HG03039 (cell line): ENCODE data around the gene NUDT5.
A peak's percentile ranks its signal among the peaks of the same experiment; 100 is the strongest.
"Not testable (repeated sequence)": the region's sequence is repeated elsewhere in the genome, so short reads cannot be mapped to it uniquely, and the experiment has no call there.

ENCODE experiments used
- ATAC-seq: cut with Tn5 transposase; IDR thresholded peaks from one replicate; pipeline ENCODE4 v1.9.1; 2021; ENCODE audit warnings: mild to moderate bottlenecking, moderate library complexity; ENCODE audit not compliant: unreplicated experiment

NUDT5 gene

DNA sequence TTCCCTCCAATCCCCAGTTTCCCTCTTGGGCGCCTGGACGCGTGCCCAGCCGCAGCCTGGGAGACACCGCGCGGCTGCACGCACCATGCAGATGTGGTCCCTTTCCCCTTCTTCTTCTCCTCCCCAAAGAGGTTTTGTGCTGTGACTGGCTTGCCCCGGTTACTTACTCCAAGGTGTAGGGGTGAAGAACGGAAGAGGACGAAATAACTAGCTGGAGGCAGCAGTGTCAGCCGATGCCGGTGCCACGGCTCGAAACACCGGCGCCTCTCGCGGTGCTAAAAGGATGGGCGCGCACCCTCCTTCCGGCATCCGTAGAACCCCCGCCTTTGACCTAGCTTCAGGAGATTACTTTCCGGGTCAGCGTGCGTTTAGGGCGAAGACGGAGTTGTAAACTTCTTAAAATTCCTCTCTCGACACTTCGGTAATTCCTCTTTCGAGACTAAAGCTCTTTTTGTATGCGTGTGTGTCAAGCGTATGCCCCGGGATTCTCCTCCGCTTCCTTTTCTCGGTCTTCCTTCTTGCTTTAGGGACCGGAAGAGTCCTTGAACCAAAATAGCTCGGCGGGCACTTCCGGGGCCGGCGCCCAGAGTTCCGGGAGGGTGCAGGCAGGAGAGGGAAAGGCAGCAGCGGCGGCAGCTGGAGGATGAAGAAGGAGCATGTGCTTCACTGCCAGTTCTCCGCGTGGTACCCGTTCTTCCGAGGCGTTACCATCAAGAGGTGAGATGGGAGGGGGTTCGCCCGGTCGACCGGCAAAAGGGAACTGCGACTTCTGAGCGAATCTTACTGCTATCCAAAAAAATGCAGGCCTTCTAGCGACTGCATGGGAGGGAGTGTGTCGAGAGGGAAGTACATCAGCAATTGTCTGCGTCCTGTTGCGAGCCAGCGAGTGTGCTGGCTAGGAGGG is at the start of gene NUDT5, which contains the start of gene CDC123:
TSS of gene NUDT5 (minus strand) at position 289 of the 904 bp plus-strand sequence. CDS start 9,600 bp downstream, outside the sequence.
TSS of gene CDC123 (plus strand) at position 586 of the 904 bp plus-strand sequence. CDS start at position 644, 58 bp downstream.
- ATAC-seq: peak; percentile 86

DNA sequence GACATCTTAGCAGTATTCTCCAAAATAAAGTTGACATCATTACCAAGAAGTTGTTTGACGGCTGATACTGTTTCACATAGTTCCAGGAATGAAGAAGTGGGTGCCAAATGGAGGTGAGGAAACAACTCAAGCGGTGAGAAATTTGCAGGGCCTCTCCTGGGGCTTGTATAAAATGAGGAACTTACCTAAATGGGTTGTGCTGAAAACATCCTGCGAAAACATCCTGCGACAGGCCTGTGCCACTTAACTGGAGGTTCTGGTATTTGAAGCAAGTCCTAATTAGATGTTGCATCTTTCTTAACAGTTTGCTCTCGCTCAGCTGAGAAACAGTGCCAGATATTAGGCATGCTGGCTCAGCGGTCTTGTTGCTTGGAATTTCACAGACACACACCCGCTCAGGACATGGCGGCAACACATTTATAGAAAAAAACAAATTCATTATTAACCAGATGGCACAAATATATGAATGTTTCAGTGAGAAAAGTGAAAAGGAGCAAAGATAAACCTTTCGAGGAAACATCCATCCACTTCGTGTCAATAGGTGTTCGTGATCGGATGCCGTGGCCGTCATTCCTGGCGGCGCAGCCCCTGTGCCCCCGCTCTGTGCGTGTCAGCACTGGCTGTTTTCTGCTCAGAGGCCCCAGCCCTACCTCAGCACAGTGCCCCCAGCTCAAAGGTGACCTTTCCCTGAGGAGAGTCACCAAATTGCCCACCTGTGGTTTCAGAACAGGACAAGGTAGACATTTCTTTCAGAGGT is 48.4 kb upstream of the NUDT5 start:
- no peak for ATAC-seq

DNA sequence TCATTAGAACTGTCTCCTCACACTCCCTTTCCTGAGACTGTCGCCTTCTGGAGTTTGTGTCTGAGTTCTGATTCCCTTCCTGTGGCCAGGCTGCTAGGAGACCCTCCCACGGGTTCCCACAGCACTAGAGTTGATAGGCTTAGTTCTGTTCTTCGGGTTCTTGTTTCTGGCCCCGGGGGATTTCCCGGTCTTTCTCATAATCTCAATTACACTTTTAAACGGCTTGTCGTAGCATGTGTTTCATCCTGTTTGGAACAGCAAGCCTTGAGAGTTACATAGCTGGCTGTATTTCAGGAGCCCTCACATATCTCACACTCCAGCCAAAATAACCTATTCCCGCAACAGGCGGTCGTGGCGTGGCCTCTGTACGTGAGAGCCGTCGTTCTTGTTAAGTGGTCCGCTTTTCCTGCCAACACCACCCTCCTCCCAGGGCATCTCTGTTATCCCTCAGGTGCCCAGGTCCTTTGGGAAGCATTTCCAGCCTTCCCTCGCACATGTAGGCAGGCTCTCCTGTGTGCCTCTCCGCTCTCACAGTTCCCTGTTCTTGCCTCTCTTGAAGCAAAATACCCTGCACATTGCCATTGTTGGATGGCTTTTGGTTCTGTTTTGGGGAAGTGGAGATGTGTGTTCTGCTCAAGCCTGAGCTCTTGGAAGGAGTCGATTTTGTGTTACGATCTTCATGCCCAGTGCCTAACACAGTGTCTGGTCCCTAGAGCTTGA is 46.3 kb upstream of the NUDT5 start:
- peak; percentile 67 for ATAC-seq

DNA sequence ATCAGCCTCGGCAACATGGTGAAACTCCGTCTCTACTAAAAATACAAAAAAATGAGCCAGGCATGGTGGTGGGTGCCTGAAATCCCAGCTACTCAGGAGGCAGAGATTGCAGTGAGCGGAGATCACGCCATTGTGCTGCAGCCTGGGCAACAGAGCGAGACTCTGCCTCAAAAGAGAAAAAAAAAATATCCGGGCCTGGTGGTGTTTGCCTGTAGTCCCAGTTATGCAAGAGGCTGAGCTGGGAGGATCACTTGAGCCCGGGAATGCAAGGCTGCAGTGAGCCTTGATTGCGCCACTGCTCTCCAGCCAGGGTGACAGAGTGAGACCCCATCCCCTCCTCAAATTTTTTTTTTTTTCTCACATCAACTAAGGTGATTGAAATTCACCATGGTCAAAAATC is 43.1 kb upstream of the NUDT5 start:
- ATAC-seq: no peak

DNA sequence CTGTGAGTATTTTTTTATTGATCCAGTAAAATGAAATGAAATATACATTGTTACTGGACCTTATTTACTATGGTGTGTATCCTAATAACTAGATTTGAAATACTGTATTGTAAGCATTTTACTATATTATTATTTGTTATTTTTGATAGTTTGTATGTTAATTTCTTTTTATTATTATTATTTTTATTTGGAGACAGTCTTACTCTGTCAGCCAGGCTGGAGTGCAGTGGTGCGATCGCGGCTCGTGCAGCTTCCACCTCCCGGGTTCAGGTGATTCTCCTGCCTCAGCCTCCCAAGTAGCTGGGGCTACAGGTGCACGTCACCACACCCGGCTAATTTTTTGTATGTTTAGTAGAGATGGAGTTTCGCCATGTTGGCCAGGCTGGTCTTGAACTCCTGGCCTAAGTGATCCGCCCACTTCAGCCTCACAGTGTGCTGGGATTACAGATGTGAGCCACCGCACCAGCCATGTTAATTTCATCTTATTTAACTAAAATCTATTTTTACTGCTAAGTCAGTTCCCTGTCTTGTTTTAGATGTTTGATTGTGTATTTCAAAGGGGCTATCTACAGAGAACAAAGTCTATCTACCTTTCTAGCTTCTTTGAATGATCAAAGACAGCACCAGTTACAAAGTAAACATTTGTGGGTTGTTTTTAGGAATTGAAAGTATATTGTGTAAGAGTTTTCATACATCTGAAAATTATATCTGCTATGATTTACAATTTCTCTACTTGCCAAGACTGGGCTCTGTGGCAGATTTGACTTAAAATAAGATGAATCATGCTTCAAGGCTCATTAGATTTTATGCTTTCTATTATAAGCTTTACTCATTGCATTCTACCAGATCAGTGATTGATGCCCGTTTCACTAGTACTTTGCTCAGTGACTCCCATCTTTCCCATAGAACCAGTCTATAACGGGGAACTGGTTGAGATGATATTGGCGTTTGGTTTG is 41.9 kb upstream of the NUDT5 start:
- ATAC-seq: no peak

DNA sequence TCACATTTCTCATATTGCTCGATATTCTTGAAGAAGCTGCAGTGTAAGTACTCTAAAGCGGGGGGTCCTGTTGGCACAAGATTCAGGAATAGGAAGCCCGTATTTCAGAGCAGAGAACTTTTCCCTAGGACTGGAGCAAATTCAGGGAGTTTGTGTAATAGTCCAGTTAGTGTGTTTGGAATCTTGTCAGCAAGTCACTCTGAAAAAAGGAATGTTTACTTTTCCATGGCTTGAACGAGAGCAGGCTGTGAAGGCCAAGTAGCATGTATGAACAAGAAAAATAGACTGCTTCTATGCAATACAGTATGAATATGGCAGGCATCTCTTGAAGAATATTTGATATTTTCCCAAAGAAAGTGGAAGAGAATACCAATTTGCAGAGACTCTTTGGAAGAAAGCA is 40.1 kb upstream of the NUDT5 start:
- ATAC-seq: no peak

DNA sequence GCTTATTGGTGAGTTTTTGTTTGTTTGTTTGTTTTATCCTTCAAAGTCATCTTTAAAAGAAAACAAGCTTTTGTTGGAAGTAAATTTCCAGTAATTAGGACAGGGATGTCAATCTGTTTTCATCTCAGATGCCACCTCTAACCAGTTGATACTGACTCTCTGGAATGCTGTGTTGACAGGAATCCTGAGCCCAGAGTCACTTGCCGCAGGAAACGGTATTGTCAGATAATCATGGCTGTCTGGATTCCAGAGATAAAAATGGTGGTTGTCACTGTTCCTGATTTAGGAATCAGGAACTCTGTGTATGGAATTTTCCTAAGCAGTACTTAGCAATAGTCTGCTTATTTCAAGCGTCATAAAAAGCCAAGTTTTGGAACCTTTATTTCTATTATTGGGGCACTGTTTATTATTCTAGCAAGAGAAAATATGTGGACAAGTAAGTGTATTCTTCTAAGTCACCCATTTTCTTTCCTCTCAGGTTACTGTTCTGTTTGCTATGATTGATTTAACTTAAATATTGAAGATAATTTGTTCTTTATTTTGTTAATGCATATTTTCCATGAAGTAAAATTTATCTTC is 39.5 kb upstream of the NUDT5 start:
- ATAC-seq: no peak

DNA sequence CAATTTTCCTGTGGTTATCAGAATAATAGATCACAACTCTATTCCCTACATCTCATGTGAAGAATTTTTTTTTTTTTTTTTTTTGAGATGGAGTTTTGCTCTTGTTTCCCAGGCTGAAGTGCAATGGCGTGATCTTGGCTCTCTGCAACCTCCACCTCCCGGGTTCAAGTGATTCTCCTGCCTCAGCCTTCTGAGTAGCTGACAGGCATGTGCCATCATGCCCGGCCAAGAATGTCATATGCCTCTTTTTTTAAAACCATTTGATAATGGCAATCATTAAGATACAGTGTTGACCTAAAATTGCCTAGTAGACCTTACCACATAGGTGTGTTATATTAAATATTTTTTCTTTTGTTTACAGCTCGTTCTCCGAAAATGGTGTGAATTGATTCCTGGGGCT is 39.0 kb upstream of the NUDT5 start:
- not testable (repeated sequence) for ATAC-seq

DNA sequence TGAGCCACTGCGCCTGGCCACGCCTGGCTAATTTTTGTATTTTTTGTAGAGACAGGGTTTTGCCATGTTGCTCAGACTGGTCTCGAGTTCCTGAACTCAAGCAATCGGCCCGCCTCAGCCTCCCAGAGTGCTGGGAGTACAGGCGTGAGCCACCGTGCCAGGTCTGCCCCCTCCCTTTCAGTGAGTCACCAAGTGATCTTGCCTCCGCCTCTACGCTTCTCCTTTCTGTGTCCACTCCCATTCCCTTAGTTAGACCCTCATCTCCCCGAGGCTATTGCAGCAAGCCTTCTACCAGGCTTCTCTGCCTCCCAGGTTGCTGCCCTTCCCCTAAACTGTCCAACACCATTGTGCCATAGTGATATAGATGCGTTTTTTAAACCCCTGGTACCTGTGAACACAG is 33.2 kb upstream of the NUDT5 start:
- no peak for ATAC-seq

DNA sequence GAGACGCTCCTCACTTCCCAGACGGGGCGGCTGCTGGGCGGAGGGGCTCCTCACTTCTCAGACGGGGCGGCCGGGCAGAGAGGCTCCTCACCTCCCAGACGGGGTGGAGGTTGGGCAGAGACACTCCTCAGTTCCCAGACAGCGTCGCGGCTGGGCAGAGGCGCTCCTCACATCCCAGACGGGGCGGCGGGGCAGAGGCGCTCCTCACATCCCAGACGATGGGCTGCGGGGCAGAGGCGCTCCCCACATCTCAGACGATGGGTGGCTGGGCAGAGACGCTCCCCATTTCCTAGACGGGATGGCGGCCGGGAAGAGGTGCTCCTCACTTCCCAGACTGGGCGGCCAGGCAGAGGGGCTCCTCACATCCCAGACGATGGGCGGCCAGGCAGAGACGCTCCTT is 30.7 kb upstream of the NUDT5 start:
- ATAC-seq: not testable (repeated sequence)

DNA sequence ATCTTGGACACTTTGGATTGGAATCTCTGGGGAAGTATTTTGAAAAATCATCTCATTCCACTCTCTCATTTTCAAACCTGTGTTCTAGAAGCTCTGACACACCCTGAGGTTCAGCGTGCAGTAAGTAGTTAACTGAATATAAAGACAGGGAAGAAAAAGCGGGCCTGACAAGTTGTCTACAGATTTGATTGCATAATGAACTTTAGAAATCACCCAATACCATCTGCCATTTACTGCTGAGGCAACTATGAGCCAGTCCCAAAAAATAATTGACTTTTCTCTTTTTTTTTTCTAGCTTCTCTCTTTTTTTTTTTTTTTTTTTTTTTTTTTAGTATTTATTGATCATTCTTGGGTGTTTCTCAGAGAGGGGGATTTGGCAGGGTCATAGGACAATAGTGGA is 29.8 kb upstream of the NUDT5 start:
- ATAC-seq: no peak

DNA sequence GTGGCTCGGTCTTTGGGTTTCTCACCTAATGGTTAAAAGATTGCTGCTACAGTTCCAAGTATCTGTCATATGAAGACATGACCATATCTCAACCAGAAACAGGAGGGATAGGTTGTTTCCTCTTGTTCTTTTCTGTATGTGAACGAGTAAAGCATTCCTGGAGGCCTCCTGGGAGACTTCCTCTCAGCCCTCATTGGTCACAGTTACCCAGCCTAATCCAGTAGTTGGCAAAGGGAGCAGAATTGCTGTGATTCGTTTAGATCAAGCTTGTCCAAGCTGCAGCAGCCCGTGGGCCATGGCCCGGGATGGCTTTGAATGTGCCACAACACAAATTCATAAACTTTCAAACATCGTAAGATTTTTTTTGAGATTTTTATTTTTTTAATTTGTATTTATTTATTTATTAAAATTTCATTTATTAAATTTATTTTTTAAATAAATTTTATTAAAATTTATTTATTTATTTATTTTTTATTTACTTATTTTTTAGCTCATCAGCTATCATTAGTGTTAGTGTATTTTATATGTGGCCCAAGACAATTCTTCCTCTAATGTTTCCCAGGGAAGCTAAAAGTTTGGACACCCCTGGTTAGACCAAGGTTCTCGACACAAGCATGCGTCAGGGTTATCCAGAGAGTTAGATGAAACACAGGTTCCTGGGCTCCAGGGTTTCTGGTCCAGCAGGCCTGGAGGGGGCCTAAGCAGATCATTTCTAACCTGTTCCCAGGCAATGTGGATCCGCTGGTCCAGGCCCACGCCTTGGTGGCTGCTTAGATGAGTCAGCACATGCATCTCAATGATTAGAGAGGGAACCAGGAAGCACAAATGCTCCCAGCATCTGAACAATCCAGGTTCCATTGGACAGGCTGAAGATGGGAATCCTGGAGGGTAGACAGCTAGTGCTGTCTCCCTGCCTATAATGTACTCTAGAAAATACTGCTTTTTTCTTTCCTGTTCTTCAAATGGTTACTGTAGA is 25.9 kb upstream of the NUDT5 start:
- no peak for ATAC-seq

DNA sequence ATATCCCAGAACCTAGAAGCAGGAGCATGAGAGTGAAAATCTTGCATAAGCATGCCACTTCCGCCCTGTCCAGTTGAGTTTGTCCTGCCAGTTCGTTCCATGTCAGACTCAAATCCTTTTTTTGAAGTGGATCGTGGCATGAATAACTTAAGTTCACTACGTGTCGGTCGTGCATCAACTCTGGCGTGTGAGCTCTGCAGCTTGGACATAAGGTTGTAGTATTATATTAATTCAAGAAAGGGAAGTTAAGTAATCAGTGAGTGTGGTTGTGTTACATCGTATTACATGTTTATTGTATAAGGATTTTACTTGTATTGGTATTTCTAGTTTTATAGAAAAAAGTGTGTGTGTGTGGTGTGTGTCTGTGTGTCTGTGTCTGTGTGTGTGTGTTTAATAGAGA is 23.3 kb upstream of the NUDT5 start:
- no peak for ATAC-seq

DNA sequence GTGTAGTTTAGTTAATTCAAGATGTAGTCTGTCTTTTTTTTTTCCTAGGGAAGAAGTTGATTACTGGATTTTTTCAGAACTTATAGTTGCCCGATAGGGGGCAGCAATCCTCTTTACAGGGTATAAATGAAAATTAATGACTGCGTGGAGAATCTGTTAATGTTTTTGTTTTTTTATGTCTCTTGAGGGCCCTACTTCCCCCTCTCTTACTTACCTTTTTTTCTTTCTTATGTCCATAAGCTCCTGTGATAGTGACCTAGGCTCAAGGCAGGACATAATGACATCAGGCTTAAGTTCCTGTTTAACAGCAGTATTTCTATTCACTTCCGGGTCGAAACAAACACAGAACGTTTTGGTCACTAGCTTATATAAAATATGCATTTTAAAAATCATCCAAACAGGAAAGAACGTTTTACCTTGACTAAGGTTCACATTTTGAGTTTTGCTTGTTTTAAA is 19.1 kb upstream of the NUDT5 start:
- no peak for ATAC-seq

DNA sequence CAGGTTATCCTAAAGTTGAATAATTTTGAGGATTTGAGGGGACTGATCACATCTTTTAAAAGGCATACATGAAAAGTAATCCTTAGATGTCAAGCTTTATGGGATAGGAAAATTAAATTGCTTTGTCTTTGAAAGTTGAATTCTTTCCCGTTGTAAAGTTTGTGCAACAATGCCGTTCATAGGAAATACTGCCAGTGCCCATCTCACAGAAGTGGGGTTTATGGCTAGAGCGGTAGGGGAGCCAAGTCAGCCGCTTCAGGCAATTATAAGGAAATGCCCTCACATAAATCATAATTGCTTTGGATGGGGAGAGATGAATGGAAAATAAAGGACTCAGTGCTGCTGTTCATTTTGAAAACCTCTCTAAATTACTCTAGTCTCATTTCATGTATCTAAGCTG is 18.4 kb upstream of the NUDT5 start:
- ATAC-seq: no peak

DNA sequence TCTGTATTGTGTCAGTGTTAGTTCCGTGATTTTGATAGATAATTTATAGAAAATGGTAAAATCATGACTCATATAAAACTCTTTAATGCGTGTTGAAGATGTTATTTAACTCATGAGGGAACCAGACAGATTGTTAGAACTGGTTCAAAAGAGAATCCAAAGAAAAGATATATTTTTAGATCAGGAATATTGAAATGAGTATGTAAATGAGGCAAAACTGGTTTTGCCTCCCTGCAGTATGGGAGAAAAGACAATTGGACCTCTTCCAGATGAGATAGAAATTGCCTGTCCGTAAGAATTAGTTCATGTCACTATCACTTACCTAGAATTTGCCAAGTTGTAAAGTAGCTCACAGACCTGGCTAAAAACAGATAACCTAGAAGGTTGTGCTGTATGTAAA is 17.9 kb upstream of the NUDT5 start:
- ATAC-seq: no peak

DNA sequence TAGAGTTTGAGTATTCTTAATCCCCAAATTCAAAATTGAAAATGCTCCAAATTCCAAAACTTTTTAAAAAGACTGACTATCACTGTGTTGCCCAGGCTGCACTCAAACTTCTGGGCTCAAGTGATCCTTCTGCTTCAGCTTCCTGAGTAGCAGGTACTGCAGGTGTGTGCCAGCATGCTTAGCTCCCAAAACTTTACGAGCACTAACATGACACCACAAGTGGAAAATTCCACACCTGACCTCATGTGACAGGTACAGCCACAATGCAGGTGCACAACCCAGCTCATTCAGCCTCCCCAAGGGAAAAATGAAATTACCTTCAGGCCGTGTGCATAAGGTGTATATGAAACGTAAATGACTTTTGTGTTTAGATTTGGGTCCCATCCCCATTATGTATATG is 16.8 kb upstream of the NUDT5 start:
- ATAC-seq: no peak

DNA sequence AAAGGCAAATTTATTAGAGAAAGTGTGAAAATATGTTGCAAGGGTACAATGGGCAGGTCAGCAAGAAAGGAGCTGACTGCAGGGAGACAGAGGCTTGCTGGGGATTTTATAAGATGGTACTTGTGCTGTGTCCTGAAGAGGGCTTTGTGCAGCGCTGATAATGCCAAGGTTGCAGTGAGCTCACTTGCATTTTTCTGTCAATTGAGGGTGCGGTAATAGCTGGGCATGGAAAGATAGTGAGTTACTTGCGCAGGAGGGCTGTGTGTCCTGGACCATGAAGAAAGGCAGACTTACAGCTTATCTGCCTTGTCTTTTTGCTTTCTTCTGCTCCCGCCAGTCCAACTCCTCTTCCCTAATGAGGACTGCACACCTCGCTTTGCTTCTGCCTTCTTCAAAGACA is 12.8 kb upstream of the NUDT5 start:
- no peak for ATAC-seq

DNA sequence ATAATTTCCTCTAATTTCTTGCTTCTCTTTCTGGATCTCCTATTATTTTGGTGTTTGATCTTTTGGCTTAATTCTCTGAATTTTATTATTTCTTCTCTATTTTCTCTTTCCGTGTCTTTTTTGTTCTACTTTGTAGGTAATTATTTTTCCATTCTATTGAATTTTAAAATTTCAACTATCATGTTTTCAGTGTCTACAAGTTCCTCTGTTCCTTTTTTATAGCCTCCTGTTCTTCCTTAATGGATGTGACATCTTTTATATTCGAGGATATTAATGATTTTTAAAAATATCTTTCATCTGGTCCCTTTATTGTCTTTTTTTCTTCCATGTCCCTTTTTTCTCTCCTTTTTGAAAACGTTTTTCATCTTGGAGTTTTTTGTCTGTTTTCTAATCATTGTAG is 11.4 kb upstream of the NUDT5 start:
- ATAC-seq: no peak
